GM23338 (cell line): ENCODE results near the gene JRKL. TPM values are rescaled to one million over a fixed set of nuclear protein-coding genes. Genes with fewer than 3 reads are reported as not detected.

Source experiments
- ATAC-seq: fragments of 200-7000 bp; cut with Tn5 transposase; 3 replicates; pipeline ENCODE4 v1.9.1; 2020
- DNase-seq: peaks from one replicate; pipeline ENCODE4 v3.0.0-alpha.2; 2015; ENCODE audit warnings: low spot score
- H2AFZ ChIP-seq: fragments of 200-600 bp; sonication (generic); 2 replicates; pipeline ENCODE4 v1.8.0; 2016; ENCODE audit warnings: antibody characterized with exemption, mild to moderate bottlenecking, moderate library complexity
- H3F3A ChIP-seq: fragments of 200-600 bp; sonication (generic); replicated peaks from 2 replicates; pipeline ENCODE4 v1.8.0; 2017; ENCODE audit warnings: antibody characterized with exemption, mixed run types, low read depth
- H3K27ac ChIP-seq: fragments of 200-600 bp; sonication (generic); 2 replicates; pipeline ENCODE4 v1.6.1; 2016; ENCODE audit warnings: low read depth
- H3K27me3 ChIP-seq: fragments of 200-600 bp; sonication (generic); 2 replicates; pipeline ENCODE4 v1.8.0; 2016; ENCODE audit warnings: mild to moderate bottlenecking, mixed run types, moderate library complexity; ENCODE audit not compliant: insufficient read depth
- H3K36me3 ChIP-seq: fragments of 200-600 bp; sonication (generic); 2 replicates; pipeline ENCODE4 v1.8.0; 2016; ENCODE audit warnings: mild to moderate bottlenecking; ENCODE audit not compliant: insufficient read depth
- H3K4me1 ChIP-seq: fragments of 200-600 bp; sonication (generic); 2 replicates; pipeline ENCODE4 v1.8.0; 2016; ENCODE audit warnings: mild to moderate bottlenecking, moderate library complexity; ENCODE audit not compliant: insufficient read depth
- H3K4me2 ChIP-seq: fragments of 200-600 bp; sonication (generic); 2 replicates; pipeline ENCODE4 v1.7.1; 2017; ENCODE audit warnings: mixed run types
- H3K4me3 ChIP-seq: fragments of 200-600 bp; sonication (generic); 2 replicates; pipeline ENCODE4 v1.6.1; 2016; ENCODE audit warnings: mixed run types
- H3K79me2 ChIP-seq: fragments of 200-600 bp; sonication (generic); replicated peaks from 2 replicates; pipeline ENCODE4 v1.8.0; 2017; ENCODE audit warnings: mild to moderate bottlenecking; ENCODE audit not compliant: insufficient read depth
- H3K9me2 ChIP-seq: fragments of 200-600 bp; sonication (generic); 2 replicates; pipeline ENCODE4 v1.8.0; 2017; ENCODE audit not compliant: insufficient read depth
- H4K20me1 ChIP-seq: fragments of 200-600 bp; sonication (generic); replicated peaks from 2 replicates; pipeline ENCODE4 v1.8.0; 2017; ENCODE audit warnings: mild to moderate bottlenecking; ENCODE audit not compliant: insufficient read depth
- H3K27ac Mint-ChIP-seq: 2 replicates; pipeline ENCODE4 v1.8.0; 2020; ENCODE audit warnings: inconsistent platforms, mild to moderate bottlenecking, moderate library complexity, mixed read lengths
- H3K27me3 Mint-ChIP-seq: 3 replicates; pipeline ENCODE4 v1.8.0; 2022; ENCODE audit warnings: low read depth, mild to moderate bottlenecking, moderate library complexity, mixed read lengths, inconsistent platforms; ENCODE audit not compliant: insufficient read depth, poor library complexity
- H3K36me3 Mint-ChIP-seq: 3 replicates; pipeline ENCODE4 v1.8.0; 2021; ENCODE audit warnings: low read depth, mild to moderate bottlenecking, inconsistent platforms, moderate library complexity, mixed read lengths
- H3K4me1 Mint-ChIP-seq: 3 replicates; pipeline ENCODE4 v1.8.0; 2020; ENCODE audit warnings: mild to moderate bottlenecking, inconsistent platforms, mixed read lengths
- H3K4me3 Mint-ChIP-seq: 3 replicates; pipeline ENCODE4 v1.8.0; 2021; ENCODE audit warnings: moderate library complexity, mild to moderate bottlenecking, inconsistent platforms, mixed read lengths
- H3K9me3 Mint-ChIP-seq: 3 replicates; pipeline ENCODE4 v1.8.0; 2020; ENCODE audit warnings: moderate library complexity, mild to moderate bottlenecking, inconsistent platforms, mixed read lengths
- CREB1 ChIP-seq: fragments of 250-450 bp; sonication (Bioruptor Pico); IDR thresholded peaks from 2 replicates; pipeline ENCODE4 v1.5.0; 2020; ENCODE audit warnings: low read depth, mild to moderate bottlenecking, moderate library complexity
- CTCF ChIP-seq, 2 experiments: fragments of 200-600 bp in 1 of 2; sonication (generic) in 1 of 2; conservative IDR thresholded peaks; 2 replicates each; pipeline versions ENCODE4 v1.5.1 to v1.6.1; 2016 to 2017; ENCODE audit warnings: antibody characterized with exemption in 2 of 2, low read depth in 2 of 2, mild to moderate bottlenecking in 2 of 2, moderate library complexity in 1 of 2
- ETS1 ChIP-seq: IDR thresholded peaks from 2 replicates; pipeline ENCODE4 v1.6.1; 2016; ENCODE audit warnings: antibody characterized with exemption
- EZH2 ChIP-seq: fragments of 200-600 bp; sonication (generic); IDR thresholded peaks from one replicate; pipeline ENCODE4 v1.8.0; 2017; ENCODE audit warnings: antibody characterized with exemption, mild to moderate bottlenecking, low read depth; ENCODE audit not compliant: unreplicated experiment
- EZH2phosphoT487 ChIP-seq: fragments of 200-600 bp; sonication (generic); IDR thresholded peaks from one replicate; pipeline ENCODE4 v1.8.1; 2018; ENCODE audit warnings: antibody characterized with exemption; ENCODE audit not compliant: unreplicated experiment
- JUNB ChIP-seq: IDR thresholded peaks from one replicate; pipeline ENCODE4 v1.6.1; 2016; ENCODE audit warnings: antibody characterized with exemption; ENCODE audit not compliant: unreplicated experiment
- NANOG ChIP-seq: IDR thresholded peaks from 2 replicates; pipeline ENCODE4 v1.6.1; 2016; ENCODE audit warnings: antibody characterized with exemption, borderline replicate concordance
- POLR2AphosphoS5 ChIP-seq: IDR thresholded peaks from 2 replicates; pipeline ENCODE4 v1.6.1; 2016; ENCODE audit warnings: antibody characterized with exemption, low read depth
- REST ChIP-seq: IDR thresholded peaks from one replicate; pipeline ENCODE4 v1.6.1; 2018; ENCODE audit warnings: antibody characterized with exemption; ENCODE audit not compliant: unreplicated experiment
- STAT1 ChIP-seq: IDR thresholded peaks from one replicate; pipeline ENCODE4 v1.6.1; 2016; ENCODE audit warnings: antibody characterized with exemption; ENCODE audit not compliant: unreplicated experiment
- ZNF114 ChIP-seq: fragments of 250-450 bp; sonication (Bioruptor Pico); IDR thresholded peaks from 2 replicates; pipeline ENCODE4 v1.5.0; 2020; ENCODE audit warnings: mild to moderate bottlenecking, moderate library complexity
- ZNF331 ChIP-seq: fragments of 250-450 bp; sonication (Bioruptor Pico); IDR thresholded peaks from 2 replicates; pipeline ENCODE4 v1.5.0; 2020; ENCODE audit warnings: low read depth, mild to moderate bottlenecking, moderate library complexity
- ZNF462 ChIP-seq: fragments of 250-450 bp; sonication (Bioruptor Pico); IDR thresholded peaks from 2 replicates; pipeline ENCODE4 v1.5.0; 2020; ENCODE audit warnings: mild to moderate bottlenecking, moderate library complexity
- polyA plus RNA-seq: library from polyadenylated mRNA; unstranded; fragments of >200 nt; fragmentation: Nextera tagmentation; extraction: Ambion mirVana; gene quantifications from 2 replicates; pipeline ENCODE4 v1.2.1, GENCODE V29; 2016
- total RNA-seq: library from RNA; depleted of rRNA; stranded (reverse); fragments of >200 nt; shearing (Covaris generic); gene quantifications from 2 replicates; pipeline ENCODE4 v1.2.3, GENCODE V29; 2014

The JRKL gene
- total and polyA plus RNA-seq, 2 experiments from 2014 or later, result 3.8 to 5.2 TPM

- Histone ChIP-seq H3K36me3 (no peaks in the 10 kb centered on the region), H3K4me1 (no peaks in the 10 kb centered on the region), H3F3A (no peaks in the 10 kb centered on the region), H3K9me2 (no peaks in the 10 kb centered on the region), H3K79me2 (no peaks in the 10 kb centered on the region), H3K27me3 (no peaks in the 10 kb centered on the region), H4K20me1 (no peaks in the 10 kb centered on the region), H3K4me3 (no peak overlapping the region), H2AFZ (no peak overlapping the region), H3K27ac (no peak overlapping the region), H3K4me2 (no peak overlapping the region)
- Mint-ChIP-seq H3K4me1 (peaks cover 14% of the 10 kb centered on the region), H3K9me3 (no peaks in the 10 kb centered on the region), H3K27ac (no peak overlapping the region), H3K4me3 (no peak overlapping the region), H3K27me3 (peaks cover 2% of the 10 kb centered on the region), H3K36me3 (no peaks in the 10 kb centered on the region)
- TF ChIP-seq NANOG, result no peak
- no peak for TF ChIP-seq STAT1
- no peak for TF ChIP-seq ZNF114
- TF ChIP-seq ETS1, result no peak
- TF ChIP-seq POLR2AphosphoS5, result no peak
- no peak for TF ChIP-seq ZNF331 (CRISPR knock-in tag)
- no peak for TF ChIP-seq JUNB
- TF ChIP-seq CREB1 (CRISPR knock-in tag), result no peak
- TF ChIP-seq CTCF (conservative IDR thresholded peaks at IDR 0.05; ENCODE audit: low read depth in 2 of 2), result no peak
- no peak for TF ChIP-seq EZH2
- no peak for TF ChIP-seq ZNF462 (CRISPR knock-in tag)
- TF ChIP-seq REST, result no peak
- TF ChIP-seq EZH2phosphoT487, result no peak
- DNase-seq, result no peak
- no peak for ATAC-seq
These were observed 34.9 kb downstream of the JRKL start for GRCh38 chr11:96424693-96425092.
